Prostate gland (tissue), 2 donors: ENCODE data around the gene ATP2C2. TPM values are rescaled to one million over a fixed set of nuclear protein-coding genes. Genes with fewer than 3 reads are reported as not detected.
"Not testable (repeated sequence)": the region's sequence is repeated elsewhere in the genome, so short reads cannot be mapped to it uniquely, and the experiment has no call there.

Experiments
- DNase-seq: peaks from one replicate; pipeline ENCODE4 v3.0.0-alpha.2; 2019; ENCODE audit warnings: low spot score
- H3K27ac ChIP-seq, 2 donors: fragments of 200-600 bp; sonication (generic); 2 replicates each; pipeline ENCODE4 v1.5.1; 2017 to 2019
- H3K27me3 ChIP-seq: fragments of 200-600 bp; sonication (generic); replicated peaks from 2 replicates; pipeline ENCODE4 v1.5.1; 2019; ENCODE audit not compliant: insufficient read depth
- H3K36me3 ChIP-seq, 2 donors: fragments of 200-600 bp; sonication (generic); 1 replicate in 1 of 2; 2 replicates in 1 of 2; pipeline versions ENCODE4 v1.5.1 to v1.8.1; 2017 to 2019
- H3K4me1 ChIP-seq: fragments of 200-600 bp; sonication (generic); replicated peaks from 2 replicates; pipeline ENCODE4 v1.5.1; 2019
- H3K4me3 ChIP-seq, 2 donors: fragments of 200-600 bp; sonication (generic); 2 replicates each; pipeline ENCODE4 v1.5.1; 2017 to 2019
- H3K9me3 ChIP-seq: fragments of 200-600 bp; sonication (generic); 2 replicates; pipeline ENCODE4 v1.5.1; 2017
- POLR2A ChIP-seq: fragments of 450-650 bp; IDR thresholded peaks from one replicate; pipeline ENCODE4 v1.6.1; 2016; ENCODE audit warnings: antibody characterized with exemption, mild to moderate bottlenecking
- POLR2AphosphoS5 ChIP-seq: sonication (generic); formaldehyde crosslinking; IDR thresholded peaks from one replicate; pipeline ENCODE4 v1.6.1; 2017; ENCODE audit warnings: antibody characterized with exemption
- WGBS: methylation state at CpG from one replicate; pipeline ENCODE4 v1.1.5; 2018; 5-methylcytosine and 5-hydroxymethylcytosine counted together
- intact Hi-C: fragments of 100-400 bp; cut with DNase I; formaldehyde crosslinking; loops from one replicate; pipeline ENCODE4 v1.14.2; 2022
- total RNA-seq, 2 donors: library from RNA; depleted of rRNA; stranded (reverse); fragments of >200 nt; gene quantifications; one replicate each; pipeline ENCODE4 v1.1.0, GENCODE V29; 2016
- TF ChIP-seq, protein P1 (sequence below), 4 experiments: fragments of 200-600 bp in 2 of 4; fragments of 450-650 bp in 2 of 4; sonication (generic) in 2 of 4; IDR thresholded peaks; 1 replicate in 3 of 4; 2 replicates in 1 of 4; pipeline ENCODE4 v1.5.1; 2016 to 2019; ENCODE audit warnings: antibody characterized with exemption in 4 of 4, mild to moderate bottlenecking in 2 of 4, moderate library complexity in 2 of 4

Gene ATP2C2
- total RNA-seq, 2 donors from 2014 or later: 43.7 to 56.1 TPM

DNA sequence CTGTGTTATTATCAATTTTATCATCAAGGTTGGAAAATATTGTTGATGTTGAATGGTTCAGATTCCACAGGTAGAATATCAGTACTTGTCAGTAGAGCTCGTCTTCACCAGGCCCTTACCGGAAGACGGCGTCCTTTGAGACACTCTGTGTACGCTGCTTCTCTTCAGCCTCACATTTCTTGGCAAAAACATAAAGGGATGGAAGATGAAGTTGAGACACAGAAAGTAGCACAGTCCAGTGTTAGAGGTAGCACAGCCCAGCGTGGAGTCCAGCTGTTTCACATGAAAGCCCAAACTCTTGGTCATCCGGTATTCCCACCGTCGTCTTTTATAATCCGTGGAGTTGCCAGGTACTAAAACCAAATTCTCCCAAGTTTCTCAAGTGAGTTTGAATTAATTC, 30.4 kb downstream of the ATP2C2 start:
- Histone ChIP-seq H3K9me3 (no peaks in the 10 kb centered on the region), H3K27me3 (no peaks in the 10 kb centered on the region), H3K27ac (peak overlapping the region in 1 of 2 donors; percentile 34), H3K36me3 (no peaks in the 10 kb centered on the region), H3K4me1 (no peaks in the 10 kb centered on the region), H3K4me3 (no peak overlapping the region)
- no peak for DNase-seq
- no peak for TF ChIP-seq POLR2AphosphoS5
- TF ChIP-seq POLR2A: no peak
- TF ChIP-seq, protein P1, sequence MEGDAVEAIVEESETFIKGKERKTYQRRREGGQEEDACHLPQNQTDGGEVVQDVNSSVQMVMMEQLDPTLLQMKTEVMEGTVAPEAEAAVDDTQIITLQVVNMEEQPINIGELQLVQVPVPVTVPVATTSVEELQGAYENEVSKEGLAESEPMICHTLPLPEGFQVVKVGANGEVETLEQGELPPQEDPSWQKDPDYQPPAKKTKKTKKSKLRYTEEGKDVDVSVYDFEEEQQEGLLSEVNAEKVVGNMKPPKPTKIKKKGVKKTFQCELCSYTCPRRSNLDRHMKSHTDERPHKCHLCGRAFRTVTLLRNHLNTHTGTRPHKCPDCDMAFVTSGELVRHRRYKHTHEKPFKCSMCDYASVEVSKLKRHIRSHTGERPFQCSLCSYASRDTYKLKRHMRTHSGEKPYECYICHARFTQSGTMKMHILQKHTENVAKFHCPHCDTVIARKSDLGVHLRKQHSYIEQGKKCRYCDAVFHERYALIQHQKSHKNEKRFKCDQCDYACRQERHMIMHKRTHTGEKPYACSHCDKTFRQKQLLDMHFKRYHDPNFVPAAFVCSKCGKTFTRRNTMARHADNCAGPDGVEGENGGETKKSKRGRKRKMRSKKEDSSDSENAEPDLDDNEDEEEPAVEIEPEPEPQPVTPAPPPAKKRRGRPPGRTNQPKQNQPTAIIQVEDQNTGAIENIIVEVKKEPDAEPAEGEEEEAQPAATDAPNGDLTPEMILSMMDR (IDR thresholded peaks at IDR 0.05): no peak
- WGBS: 26% methylated on average over 10 of the region's 10 CpGs
- intact Hi-C loops: no loop called here

DNA sequence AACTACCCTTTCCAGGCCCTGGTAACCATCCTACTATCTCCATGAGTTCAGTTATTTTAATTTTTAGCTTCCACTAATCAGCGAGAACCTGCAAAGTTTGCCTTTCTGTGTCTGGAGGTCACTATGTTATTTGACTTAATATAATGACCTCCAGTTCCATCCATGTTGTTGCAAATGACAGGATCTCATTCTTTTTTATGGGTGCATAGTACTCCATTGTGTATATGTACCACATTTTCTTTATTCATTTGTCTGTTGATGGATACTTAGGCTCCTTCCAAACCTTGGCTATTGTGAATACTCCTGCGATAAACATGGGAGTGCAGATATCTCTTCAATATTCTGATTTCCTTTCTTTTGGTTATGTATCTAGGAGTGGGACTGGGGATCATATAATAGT, 31.6 kb downstream of the ATP2C2 start:
- H3K27me3 ChIP-seq, H3K27ac ChIP-seq, H3K36me3 ChIP-seq, H3K9me3 ChIP-seq, DNase-seq, intact Hi-C loops, H3K4me1 ChIP-seq, H3K4me3 ChIP-seq: not testable (repeated sequence)
- 62% methylated on average over 2 of the region's 2 CpGs for WGBS

DNA sequence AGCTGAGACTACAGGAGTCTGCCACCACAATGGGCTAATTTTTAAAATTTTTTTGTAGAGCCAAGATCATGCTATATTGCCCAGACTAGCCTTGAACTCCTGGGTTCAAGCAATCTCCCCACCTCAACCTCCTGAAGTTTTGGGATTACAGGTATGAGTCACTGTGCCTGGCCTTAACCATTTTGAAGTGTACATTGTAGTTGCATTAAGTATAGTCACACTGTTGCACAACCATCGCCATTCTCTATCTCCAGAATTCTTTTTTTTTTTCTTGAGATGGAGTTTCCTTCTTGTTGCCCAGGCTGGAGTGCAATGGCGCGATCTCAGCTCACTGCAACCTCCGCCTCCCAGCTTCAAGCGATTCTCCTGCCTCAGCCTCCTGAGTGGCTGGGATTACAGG, 35.1 kb downstream of the ATP2C2 start:
- intact Hi-C loops, H3K36me3 ChIP-seq, H3K27me3 ChIP-seq, H3K4me3 ChIP-seq, H3K27ac ChIP-seq, DNase-seq, H3K9me3 ChIP-seq: not testable (repeated sequence)
- 97% methylated on average over 5 of the region's 5 CpGs for WGBS
- peaks cover 17% of the 10 kb centered on the region for H3K4me1 ChIP-seq

DNA sequence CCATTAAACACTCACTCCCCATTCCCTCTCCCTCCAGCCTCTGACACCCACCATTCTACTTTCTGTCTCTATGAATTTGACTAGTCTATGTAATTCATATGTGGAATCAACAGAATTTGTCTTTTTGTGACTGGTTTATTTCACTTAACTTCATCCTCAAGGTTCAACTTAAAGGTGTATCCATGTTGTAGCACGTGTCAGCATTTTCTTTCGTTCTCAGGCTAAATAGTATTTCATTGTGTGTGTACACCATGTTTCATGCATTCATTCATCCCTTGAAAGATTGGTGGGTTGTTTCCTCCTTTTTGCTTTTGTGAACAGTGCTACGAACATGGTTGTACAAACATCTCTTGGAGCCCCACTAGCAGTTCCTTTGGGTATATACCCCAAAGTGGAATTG, 36.0 kb downstream of the ATP2C2 start:
- Histone ChIP-seq H3K4me1 (peaks cover 18% of the 10 kb centered on the region), H3K27me3 (no peaks in the 10 kb centered on the region), H3K9me3 (no peaks in the 10 kb centered on the region), H3K36me3 (no peaks in the 10 kb centered on the region), H3K4me3 (no peak overlapping the region), H3K27ac (no peak overlapping the region)
- intact Hi-C loops: no loop called here
- no peak for DNase-seq
- WGBS: 87% methylated on average over 3 of the region's 3 CpGs
- TF ChIP-seq POLR2A (no peak), POLR2AphosphoS5 (no peak)
- TF ChIP-seq, protein P1 (IDR thresholded peaks at IDR 0.05): no peak

DNA sequence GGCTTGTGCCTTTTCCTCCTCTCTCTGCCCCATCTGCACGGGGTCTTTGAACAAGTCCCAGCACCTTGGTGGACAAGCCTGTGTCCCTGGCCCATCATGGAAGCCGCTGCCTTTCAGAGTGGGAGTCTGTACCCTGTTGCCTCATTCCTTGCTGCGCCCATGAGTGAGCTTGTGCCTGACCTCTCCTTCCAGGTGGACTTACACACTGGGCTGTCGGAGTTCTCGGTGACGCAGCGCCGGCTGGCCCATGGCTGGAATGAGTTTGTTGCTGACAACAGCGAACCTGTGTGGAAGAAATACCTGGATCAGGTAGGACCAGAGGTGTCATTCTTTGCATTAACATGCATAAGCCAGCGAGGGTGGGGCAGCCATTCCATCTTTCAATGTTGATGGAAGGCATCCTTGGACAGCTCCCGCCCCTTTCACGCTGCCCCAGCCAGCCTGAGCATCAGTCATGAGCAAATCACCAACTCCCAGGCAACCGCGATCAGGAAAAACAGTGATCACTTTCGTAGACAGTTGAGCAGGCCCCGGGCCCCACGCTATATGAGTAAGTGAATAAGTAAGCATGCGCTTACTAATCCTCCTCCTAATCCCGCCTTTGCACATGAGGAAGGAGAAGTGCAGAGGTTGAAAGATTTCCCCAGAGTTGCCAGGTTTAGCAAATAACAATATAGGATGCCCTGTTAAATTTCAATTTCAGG, 36.8 kb downstream of the ATP2C2 start:
- H3K36me3 ChIP-seq: no peaks in the 10 kb centered on the region
- no peaks in the 10 kb centered on the region for H3K27me3 ChIP-seq
- H3K4me1 ChIP-seq: peaks cover 18% of the 10 kb centered on the region
- H3K9me3 ChIP-seq: no peaks in the 10 kb centered on the region
- no peak for DNase-seq
- no peak overlapping the region for H3K27ac ChIP-seq
- no peak overlapping the region for H3K4me3 ChIP-seq
- intact Hi-C loops: no loop called here
- 95% methylated on average over 19 of the region's 19 CpGs for WGBS
- TF ChIP-seq POLR2AphosphoS5: no peak
- TF ChIP-seq POLR2A: no peak
- TF ChIP-seq, protein P1 (IDR thresholded peaks at IDR 0.05): no peak
